Central memory CD4-positive, alpha-beta T cell (primary cell): ENCODE measurements around the gene CBLN3.
A peak's percentile ranks its signal among the peaks of the same experiment; 100 is the strongest.
"Not testable (repeated sequence)": the region's sequence is repeated elsewhere in the genome, so short reads cannot be mapped to it uniquely, and the experiment has no call there.

Experiments used
- DNase-seq: peaks from one replicate; pipeline ENCODE4 v3.0.0; 2022

Gene CBLN3

DNA sequence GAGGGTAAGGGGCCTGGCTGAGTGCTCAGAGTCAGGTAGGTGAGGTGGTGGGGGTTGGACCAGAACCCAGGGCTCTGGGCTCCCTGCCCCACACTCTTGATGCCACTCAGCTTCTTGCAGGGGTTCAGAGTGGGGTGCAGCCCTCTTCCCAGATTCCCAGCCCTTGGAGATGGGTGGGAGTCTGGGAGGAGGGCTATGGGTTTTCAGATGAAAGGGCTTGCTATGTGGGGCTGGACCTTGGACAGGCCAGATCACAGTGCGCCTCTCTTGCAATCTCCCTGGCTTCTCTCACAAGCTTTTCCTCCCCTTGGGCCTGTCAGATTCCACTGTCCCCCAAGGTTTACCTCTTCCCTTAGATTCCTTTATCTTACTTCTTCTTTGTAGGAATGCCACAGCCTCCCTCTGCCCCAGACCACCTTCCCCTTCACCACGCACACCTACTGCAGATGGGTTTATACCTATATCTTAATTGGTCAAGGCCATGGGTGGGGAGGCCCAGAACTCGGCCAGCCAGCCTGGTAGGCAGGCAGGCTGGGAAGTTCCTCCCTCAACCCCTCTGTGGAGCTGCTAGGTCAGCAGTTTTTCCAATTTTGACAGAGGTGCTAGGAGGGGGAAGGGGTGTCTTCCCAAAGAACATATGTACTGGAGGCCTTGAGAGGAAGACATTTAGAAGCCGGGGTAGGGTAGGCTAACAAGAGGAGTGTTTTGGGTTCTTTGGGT lies 29.3 kb downstream of the CBLN3 start:
- DNase-seq = no peak

DNA sequence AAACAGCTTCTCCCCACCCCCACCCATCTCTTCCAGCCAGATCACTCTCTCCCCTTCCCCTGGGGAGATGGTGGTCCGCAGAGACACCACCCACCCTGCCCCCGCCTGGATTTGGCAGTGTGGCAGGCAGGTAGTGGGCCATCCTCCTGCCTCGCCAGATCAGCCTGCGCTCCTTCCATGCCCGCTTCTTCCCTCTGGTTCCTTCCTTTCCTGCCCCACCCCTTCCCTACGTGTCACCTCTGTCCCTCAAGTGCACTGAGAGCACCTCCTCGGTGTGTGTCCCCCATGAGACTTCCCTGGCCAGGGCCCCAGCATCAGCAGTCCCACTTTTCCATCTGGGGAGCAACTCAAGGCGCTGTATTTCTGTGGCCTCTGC lies 30.0 kb downstream of the CBLN3 start:
- DNase-seq = no peak

DNA sequence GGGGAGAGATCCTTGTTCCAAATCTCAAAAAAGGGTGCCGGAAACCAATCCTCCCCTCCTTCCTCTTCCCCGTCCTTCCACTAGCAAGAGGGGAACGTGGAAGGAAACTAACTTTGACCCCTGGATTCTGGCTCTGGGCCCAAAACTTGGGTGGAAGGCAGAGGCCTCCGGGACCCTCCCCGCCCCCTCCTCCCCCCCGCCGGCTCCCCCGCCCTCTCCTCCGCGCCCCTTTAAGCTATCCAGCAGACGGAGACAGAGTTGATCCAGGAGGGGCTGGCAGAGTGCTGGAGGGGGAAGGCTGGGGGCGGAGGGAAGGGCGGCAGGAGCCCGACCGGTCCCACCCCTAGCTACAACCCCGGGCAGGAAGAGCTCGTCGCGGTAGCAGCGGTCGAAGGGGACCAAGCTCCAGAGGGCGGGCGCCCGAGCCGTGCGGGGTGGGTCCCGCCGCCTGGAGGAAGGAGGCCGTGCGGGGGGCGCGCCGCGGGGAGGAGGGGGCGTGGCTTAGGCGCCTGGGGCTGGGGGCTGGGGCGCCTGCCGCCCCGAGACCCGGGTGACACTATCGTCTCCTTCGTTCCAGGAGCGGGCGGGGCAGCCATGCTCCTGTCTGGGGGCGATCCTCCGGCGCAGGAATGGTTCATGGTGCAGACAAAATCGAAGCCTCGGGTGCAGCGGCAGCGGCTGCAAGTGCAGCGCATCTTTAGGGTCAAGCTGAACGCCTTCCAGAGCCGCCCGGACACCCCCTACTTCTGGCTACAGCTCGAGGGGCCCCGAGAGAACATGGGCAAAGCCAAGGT lies 30.6 kb downstream of the CBLN3 start, which contains the start of gene NYNRIN:
Gene NYNRIN, plus strand, starts transcription at position 351 of the 794 bp plus-strand sequence. Its CDS starts 244 bp downstream, at position 595.
- peak; percentile 9 for DNase-seq

DNA sequence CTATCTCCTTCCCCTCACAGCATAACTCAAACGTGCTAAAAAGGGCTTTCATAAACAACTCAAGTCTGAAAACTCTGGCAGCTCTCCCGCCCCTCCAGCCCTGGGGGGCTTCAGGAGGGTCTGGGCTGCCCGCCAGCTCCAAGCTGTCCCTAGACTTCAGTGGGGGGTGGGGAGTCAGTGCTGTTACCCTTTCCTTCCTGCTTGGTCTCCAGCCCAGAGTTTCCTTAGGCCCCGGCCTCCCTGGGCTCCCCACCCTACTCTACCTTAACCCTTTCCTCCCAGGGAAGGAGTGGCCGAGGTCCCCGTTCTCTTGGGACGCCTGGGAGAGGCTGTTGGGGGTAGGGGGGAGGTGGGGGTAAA lies 31.2 kb downstream of the CBLN3 start:
- no peak for DNase-seq

DNA sequence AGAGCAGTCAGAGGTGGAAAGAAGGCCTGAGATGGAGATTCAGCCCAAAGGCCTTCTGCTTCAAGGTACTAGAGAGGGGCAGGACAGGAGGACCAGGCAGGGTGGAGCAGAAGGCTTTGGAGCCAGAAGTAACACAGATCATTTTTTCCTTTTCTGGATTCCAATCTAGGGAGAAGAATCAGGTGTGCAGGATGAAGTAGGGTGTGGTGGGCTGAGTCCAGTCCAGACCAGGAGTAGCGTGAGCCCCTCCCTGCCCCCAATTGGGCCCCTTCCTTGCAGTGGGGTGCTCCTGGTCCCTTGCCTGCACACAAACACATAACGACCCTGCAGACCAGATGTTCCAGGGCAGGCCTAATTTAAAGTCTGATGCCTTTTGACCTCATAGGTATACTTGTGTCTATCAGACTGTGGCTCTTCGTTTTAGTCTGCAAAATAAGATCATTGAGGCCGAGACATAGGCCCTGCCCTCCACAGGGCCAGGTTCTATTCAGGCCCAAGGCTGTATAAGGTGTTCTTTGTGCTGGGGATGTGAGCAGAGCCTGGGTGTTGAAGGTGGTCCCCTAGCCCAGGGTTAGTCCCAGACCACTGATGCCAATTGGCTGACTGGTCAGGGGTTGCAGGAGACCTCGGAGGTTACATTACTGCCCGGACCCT lies 31.7 kb downstream of the CBLN3 start:
- DNase-seq = no peak

DNA sequence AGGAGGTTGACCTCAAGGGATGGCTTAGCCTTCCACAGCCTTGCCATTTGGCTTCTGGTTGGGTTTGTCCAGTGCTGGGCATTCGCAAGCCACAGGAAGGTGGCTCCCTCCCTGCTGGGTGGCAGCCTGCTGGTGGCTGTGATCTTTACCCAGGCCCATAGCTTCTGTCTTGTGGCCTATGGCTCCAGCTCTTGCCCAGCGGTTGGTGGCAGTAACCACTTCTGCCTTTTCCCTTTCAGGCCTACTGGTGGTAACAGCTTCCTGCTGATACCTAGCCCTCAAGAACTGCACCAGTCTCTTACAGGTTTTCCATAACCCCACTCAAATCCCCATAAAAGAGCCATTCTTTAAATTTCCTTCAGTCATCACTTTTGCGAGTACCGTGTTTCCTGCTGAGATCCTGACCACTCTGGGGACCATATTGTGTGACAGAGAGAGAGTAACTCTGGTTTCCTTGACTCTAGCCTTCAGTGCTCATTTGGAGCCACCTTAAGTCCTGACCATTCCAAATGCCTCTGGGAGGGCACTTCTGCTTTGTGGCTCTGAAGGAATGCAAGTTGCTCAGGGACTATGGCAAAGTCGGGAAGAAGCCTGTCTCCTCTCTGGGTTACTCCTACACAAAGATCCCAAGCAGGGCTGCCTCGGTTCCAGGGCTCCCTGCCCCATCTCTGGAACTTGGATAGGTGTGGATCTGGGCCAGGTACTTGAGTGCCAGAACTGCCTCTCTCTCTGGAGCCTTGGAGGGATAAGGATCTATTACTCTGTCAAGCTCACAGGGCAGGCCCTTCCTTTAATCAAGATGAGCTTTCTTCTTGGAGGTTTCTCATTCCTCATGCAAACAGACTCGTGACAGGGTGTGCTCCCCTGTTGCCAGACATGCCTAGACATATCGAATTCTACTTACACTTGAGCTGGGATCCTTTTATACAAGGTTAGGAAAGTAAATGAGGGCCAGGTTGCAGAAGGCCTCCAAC lies 33.6 kb downstream of the CBLN3 start:
- DNase-seq = no peak

DNA sequence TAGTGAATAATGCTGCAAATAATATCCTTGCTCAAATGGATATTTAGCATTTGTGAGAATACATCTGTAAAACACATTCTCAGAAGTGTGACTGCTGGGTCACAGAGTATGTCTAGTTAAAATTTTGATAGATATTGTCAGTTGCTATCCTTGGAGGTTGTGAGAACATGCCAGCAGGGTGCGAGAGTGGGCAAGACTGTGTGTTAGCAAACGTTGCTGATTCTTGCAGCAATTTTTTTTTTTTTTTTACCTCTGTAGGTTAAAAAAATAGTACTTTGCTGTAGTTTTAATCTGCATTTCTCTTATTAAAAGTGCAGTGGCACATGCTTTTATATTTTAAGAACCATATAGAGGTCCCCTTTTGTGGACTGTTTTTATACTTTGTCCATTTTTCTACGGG lies 35.2 kb downstream of the CBLN3 start:
- no peak for DNase-seq

DNA sequence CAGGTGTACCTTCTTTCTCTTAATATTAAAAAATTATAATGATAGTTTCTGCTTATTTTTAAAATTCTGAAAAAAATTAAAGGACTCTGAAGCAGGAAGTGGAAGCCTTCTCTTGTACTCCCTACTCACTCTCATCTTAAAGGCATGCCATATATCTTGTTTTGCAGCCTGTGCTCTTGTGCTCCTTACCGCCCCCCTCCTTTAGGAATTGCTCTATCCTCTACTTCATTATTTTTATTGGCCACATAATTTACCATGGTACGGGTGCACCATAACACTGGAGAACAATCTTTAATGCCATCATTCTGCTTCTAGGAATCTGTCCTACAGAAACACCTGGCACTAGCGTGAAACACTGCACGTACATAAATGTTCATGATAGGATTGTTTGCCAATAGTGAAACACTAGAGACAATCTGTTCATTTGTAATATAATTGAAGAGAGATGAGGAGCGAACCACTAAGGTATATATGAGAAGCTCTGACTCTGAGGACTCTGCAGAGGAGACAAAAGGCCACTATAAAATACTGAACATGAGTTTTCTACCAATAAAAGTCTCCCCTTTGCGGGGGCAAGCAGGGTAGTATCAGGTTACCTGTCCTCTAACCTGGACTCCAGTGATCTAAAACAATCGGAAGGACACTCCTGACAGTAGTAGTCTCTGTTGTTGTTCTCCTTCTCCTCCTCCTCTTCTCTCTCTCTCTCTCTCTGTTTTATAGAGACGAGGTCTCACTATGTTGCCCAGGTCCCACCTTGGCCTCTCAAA lies 37.0 kb downstream of the CBLN3 start:
- no peak for DNase-seq

DNA sequence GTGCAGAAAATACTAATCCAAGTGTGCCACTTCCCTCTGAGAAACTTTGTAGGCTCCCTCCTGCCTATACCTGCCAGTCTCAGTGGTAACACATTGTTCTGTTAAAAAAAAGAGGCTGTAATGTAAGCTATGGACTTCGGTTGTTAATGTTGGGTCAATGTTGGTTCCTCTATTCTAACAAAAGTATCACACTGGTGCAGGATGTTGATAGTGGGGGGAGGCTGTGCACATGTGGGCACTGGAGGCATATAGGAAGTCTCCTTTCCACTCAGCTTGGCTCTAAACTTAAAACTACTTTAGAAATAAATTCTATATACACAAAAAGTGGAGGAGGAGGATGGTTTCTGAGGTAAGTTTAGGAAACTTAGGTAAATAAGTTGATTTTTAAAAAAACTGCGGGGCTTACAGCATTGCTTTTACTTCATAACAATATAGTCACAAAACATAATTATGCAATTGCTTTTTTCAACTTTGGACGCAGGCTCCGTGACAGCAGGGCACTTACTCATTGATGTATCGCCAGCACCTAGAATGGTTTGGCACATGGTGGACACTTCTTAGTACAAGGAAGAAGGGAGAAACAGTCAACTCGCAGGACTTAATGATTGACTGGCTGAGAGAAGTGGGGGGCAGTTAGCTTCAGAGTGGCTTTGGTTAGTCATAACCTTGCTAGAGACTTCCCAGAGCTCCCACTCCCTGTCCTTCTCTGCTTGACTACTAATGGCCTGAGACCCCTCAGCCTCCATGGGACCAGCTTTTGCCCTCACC lies 38.6 kb downstream of the CBLN3 start:
- DNase-seq = no peak

DNA sequence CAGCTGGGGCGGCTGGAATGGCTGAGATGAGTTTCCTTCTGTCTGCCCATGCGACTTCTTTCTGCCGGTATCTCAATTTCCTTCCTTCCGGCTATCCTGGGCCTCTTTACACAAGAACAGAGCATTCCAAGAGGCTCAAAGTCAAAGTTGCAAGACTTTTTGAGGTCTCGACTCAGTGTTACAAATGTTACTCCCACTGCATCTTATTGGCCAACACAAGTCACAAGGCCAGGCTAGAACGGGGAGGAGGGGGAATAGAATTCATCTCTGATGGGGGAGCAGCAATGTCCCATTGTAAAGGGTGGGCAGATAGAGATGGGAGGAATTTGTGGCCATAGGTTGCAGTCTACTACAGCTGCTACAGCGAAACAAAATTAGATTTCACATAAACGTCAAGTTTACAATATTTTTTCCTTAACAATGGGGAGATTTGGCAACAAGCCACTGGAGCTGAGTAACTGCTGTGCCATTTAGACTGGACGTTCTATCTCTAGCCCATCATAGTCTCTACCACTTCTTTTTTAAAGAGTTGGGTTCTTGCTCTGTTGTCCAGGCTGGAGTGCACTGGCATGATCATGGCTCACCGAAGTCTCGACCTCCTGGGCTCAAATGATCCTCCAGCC lies 40.1 kb downstream of the CBLN3 start:
- no peak for DNase-seq

DNA sequence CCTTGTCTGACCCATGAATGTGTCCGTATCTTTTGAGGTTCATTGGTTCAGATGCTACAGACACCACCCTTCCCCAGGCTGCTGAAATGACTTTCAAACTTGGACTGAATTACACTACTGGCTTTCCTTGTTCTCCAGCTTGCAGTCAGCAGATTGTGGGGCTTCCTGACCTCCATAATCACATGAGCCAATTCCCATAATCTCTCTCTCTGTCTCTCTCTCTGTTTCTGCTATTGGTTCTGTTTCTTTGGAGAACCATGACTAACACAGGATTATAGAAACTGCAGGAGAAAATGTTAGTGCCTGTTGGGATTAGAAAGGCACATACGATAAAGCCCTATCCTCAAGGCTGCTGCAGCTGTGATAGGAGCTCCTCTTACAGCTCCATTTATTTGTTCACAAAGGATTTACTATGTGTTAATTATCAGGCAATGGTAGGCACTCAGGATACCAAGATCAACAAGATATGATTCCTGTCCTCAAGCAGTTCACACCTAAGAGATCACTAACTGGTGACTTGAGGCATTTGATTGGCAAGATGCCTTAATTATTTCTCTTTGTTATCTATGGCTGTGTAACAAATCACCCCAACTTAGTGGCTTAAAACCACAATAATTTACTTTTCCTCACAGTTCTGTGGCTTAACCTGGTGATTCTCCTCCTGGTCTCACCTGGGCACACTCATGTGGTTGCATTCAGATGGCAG lies 40.8 kb downstream of the CBLN3 start:
- no peak for DNase-seq

DNA sequence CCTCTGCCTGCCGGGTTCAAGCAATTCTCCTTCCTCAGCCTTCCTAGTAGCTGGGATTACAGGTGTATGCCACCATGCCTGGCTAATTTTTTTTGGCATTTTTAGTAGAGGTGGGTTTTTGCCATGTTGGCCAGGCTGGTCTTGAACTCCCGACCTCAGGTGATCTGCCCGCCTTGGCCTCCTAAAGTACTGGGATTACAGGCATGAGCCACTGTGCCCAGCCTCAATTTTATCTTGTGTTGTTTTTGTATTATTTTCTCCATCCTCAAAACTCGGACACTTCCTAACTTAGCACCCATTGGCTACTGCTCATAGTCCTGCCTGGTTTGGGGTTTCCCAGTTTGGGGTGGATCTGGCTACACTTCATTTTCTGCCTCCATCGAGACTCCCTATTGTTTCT lies 41.9 kb downstream of the CBLN3 start:
- not testable (repeated sequence) for DNase-seq

DNA sequence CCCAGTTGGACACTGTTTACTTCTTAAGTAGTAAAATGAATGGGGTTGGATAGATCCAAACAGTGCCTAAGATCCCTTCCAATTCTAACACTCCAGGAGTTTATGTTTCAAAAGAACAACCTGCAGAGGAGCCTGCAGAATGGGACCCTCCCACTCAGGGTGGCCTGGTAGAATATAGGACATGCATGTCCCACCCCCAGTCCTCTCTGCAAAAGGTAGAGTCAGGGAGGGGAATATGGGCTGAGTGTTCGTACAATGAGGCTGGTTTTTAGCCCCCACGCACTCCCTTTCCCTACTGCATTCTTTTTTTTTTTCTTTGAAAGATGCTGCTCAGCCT lies 42.5 kb downstream of the CBLN3 start:
- DNase-seq = no peak

DNA sequence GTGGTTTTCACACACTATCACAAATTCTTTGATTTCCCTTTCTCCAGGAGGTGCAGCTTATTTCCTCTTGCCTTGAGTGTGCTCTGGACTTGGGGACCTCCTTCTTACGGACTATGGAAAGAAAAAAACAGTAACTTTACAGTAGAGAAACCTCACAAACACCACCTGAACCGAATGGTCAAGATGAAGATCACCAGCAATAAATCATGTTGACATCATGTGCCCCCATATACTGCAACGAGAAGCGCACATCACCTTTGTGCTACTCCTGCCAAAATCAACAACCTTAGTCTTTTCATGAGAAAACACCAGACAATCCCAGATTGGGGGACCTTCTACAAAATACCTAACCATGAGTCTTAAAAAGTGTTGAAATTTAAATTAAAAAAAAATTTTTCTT lies 43.9 kb downstream of the CBLN3 start:
- DNase-seq = no peak

DNA sequence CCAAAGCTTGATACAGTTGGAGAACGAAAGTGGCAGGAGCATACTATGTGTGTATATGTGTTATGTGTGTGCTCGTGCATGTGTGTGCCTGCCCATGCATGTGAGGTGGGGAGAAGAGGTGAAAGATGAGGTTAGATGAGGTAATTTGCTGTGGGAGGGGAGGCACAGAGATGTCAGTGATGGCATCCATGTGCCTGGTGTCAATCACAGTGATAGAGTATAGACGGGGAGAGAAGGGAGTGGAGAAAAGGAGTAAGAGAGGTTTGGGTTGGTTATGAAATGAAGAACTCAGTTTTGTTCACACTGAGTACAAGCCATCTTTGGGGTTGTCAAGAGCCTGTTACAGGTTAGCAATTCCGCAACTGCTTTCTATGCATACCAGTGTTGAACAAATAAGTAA lies 45.3 kb downstream of the CBLN3 start:
- no peak for DNase-seq

DNA sequence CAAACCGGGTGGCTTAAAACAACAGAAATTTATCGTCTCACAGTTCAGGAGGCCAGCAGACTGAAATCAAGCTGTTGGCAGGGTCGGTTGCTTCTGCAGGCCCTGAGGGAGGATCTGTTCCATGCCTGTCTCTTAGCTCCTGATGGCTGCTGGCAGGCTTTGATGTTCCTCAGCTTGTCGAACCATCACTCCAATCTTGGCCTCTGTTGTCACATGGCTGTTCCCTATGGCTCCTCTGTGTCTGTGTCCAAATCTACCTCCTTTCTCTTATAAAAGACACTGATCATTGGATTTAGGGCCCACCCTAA lies 47.5 kb downstream of the CBLN3 start:
- no peak for DNase-seq

DNA sequence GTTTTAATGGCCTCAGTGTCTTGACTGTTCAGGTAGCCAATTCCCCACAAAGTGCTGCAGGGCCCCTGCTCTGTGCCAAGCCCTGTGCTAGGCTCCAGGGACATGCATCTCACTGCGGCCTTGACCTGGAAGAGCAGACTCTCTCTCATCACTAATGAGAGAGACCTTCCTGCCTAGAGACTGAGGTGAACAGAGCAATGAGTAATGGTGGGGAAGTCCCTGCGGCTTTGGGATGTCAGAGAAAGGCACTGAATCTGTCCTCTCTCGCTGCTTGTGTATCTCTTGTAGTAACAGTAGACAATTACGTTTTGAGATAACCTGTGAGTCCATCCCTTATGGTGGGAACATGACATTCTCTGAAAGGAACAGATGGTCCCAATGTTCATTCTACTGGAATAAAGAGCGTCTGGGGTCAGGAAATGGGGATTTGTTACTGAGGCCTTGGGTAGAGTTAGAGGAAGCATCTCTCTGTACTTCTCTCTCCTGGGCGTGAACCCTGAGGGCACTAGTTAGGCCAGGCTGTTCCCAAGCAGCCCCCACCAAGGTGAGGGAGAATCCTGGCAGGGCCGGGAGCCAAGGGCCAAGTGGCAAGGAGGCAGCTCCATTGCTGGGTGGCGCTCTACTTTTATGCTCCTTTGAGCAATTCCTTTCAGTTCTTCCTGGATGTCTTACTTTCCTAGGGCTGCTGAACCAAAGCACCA lies 48.0 kb downstream of the CBLN3 start:
- DNase-seq = no peak

DNA sequence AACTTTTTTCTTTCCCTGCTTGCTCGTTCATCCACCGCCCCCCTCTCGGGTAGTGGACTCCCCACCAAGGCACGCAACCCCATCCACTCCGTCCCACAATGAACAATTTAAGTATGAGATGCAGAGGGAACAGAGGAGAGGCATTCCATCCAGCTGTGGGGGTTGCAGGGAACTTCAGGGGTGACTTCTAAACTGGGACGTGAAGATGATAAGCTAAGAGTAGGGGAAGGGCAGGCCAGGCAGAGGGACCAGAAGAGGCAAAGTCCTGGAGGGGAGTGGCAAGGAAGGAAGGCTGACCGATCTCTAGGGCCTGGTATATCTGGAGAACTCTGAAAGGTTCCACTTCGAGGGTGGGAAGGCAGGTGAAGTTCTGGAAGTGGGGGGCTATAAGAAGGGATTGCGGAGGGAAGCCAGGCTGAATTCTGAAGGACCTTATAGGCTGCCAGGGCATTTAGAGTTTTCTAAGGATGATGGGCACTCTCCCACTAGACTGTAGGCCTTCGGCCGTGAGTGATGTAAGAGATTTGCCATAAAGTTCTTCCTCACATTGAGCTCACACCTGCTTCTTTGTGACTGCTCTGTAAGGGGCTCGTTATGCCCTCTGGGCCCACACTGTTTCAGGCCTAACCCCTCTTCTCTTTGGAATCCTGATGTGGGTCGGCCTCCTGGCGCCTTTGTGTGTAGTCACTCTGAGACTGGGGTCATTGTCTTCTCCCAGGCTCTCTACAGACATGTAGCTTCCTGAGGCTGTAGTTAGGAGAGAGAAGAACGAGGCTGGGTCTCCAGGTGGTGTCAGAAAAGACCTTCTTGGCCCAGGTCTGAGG lies 49.3 kb downstream of the CBLN3 start:
- no peak for DNase-seq
